Epithelial cell of proximal tubule (primary cell): Measurements from ENCODE around the gene SAA2. TPM values are rescaled to one million over a fixed set of nuclear protein-coding genes. Genes with fewer than 3 reads are reported as not detected.

ENCODE experiments used
- DNase-seq: peaks from one replicate; pipeline ENCODE4 v3.0.0-alpha.2; 2011; ENCODE audit warnings: low read depth
- H3K4me3 ChIP-seq: 2 replicates; pipeline ENCODE4 v1.5.1; 2011; ENCODE audit warnings: low read depth, mild to moderate bottlenecking, low read length
- CTCF ChIP-seq: conservative IDR thresholded peaks from 2 replicates; pipeline ENCODE4 v1.5.1; 2012; ENCODE audit warnings: low read depth, mild to moderate bottlenecking, low read length
- total RNA-seq: library from RNA; depleted of rRNA; stranded (reverse); fragments of >200 nt; gene quantifications from 2 replicates; pipeline ENCODE4 v1.2.3, GENCODE V29; 2015

SAA2 gene
- total RNA-seq, 1 donor from 2014 or later: 63.5 TPM

DNA sequence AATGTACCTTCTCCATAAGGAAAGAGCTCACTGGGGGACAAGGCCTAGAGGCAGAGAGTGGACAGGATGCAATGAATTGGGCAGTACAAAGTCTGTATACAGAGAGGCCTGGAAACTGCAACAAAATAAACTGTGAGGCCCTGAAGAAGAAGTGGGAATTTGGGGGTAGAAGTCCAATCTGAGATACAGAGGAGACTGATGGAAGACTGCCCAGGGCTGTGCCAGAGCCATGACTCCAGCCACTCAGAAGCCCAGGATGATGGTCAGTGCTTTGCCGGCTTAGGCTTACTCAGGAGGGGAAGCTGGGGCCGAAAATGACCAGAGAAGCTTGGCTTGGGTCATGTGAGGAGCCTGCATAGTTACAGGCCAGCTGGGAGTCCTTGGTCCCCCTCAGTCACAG, 17.6 kb downstream of the SAA2 start:
- H3K4me3 ChIP-seq: no peak overlapping the region
- TF ChIP-seq CTCF: no peak
- DNase-seq: no peak

DNA sequence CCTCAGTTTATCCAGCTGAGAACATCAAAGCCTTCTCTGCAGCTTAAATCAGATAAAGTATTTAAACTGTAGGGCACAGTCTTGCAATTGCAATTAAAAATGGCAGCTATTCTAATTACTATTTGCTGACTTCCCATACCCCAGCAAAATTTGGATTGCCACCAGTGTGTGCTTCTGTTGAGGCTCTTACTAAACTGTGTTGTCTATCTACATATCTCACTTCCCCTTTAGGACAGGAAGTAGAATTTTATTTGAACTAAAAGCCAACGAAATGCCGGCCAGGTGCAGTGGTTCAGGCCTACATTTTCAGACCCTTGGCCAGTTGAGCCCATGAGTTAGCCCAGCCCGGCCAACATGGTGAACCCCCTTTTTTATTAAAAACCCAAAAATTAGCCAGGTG, 19.0 kb downstream of the SAA2 start:
- no peak overlapping the region for H3K4me3 ChIP-seq
- no peak for TF ChIP-seq CTCF
- DNase-seq: no peak

DNA sequence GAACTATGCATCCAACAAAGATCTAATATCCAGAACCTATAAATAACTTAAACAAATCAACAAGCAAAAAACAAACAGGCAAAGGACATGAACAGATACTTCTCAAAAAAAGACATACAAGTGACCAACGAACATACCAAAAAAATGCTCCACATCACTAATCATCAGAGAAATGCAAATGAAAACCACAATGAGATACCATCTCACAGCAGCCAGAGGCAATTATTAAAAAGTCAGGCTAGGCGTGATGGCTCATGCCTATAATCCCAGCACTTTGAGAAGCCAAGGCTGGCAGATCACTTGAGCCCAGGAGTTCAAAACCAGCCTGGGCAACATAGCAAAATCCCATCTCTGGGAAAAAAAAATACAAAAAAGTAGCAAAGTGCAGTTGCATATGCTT, 22.6 kb downstream of the SAA2 start:
- TF ChIP-seq CTCF: no peak
- H3K4me3 ChIP-seq: no peak overlapping the region
- no peak for DNase-seq

GRCh38 chr11:18223591-18224387, 24.7 kb downstream of the SAA2 start:
- TF ChIP-seq CTCF: no peak
- H3K4me3 ChIP-seq: no peak overlapping the region
- no peak for DNase-seq

GRCh38 chr11:18222814-18223421, 25.6 kb downstream of the SAA2 start:
- DNase-seq: no peak
- no peak for TF ChIP-seq CTCF

DNA sequence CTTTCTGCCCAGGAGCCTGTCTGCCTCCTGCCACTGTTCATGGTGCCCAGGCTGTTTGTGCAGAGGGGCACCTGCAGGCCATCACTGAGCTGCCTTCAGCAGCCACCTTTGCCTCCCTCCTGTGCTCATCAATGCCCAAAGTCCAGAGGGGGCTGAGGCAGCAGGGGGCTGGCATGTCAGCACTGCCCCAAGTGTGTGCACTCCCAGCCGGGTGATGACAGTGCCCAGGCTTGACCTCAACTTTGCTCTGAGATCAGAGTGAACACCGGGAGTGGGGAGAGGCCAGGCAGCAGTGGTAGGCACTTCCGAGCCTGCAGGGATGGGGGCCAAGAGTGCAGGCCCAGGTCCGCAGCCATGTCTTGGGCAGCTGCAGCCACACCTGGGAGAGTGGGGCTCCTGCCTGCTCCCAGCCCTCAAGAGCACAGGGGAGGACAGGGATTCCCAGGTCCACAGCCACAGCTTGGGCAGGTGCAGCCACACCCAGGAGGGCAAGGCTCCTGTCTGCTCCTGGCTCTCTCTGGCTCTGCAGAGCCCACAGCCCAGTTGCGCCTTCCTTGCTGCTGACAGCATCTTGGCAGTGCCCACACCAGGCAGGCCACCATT, 27.1 kb downstream of the SAA2 start:
- H3K4me3 ChIP-seq: no peak overlapping the region
- no peak for TF ChIP-seq CTCF
- no peak for DNase-seq

More at GRCh38 chr11:18222814-18223421, 25.6 kb downstream of the SAA2 start:
- H3K4me3 ChIP-seq: no peak overlapping the region
